HG02678 (cell line): ENCODE data around the gene FRYL.

Experiments used
- ATAC-seq: cut with Tn5 transposase; IDR thresholded peaks from one replicate; pipeline ENCODE4 v1.9.1; 2021; ENCODE audit warnings: mild to moderate bottlenecking, moderate library complexity; ENCODE audit not compliant: unreplicated experiment

The FRYL gene

DNA sequence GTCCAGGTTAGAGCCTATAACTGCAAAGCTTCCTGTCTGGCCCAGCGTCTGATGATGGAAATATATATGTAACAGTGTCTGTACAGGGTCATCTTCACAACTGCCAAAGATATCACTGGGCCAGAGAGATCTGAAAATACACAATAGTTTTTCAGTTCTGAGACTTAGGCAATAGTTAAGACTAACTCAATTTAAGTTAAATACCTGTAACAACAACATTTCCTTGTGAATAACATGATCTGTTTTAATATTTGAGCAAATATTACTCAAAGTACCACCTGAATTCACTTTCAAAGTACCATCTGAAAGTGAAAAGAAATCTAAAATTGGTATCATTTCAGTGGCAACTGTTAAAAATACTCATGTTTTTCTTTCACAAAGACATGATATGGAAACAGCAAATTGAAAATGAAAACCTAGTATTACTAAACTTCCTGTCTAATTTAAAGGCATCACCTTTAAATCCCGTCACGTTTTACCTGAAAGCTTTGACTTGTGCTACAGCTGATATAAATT is 280.5 kb downstream of the FRYL start:
- peak; percentile 79 for ATAC-seq

GRCh38 chr4:48498895-48499294 is 281.2 kb downstream of the FRYL start:
- no peak for ATAC-seq

- ATAC-seq = no peak
Observed at GRCh38 chr4:48495941-48496340, 284.1 kb downstream of the FRYL start.

DNA sequence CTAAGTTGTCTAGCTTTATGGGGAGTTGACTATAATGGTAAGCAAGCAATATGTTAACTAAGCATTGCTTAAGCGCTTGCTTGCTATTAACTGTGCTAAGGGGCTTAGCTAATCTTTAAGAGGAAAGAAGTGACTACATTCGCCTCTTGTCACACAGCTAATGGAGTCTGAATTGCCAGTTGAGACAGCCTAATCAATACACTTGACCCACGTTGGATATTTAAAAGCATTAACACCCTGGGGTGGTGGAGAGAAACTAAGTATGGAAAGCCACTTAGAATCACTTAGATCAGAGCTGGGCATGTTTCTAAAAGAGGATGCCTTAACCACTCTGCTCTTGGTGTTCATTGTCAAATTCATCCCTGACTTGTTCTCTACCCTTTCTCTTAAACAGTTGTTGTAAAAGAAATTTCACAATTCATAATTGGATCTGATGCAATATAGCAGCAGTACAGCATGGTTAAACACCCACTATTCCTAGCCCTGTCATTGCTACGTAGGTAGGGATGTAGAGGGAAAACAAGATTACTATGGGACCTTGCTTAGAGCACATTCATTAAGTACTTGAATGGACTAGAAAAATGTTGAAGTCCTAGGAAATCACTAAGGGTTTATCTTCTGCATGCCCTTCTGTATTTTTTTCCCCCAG is 286.5 kb downstream of the FRYL start:
- no peak for ATAC-seq

- no peak for ATAC-seq
Observed at GRCh38 chr4:48491514-48492176, 288.4 kb downstream of the FRYL start.

DNA sequence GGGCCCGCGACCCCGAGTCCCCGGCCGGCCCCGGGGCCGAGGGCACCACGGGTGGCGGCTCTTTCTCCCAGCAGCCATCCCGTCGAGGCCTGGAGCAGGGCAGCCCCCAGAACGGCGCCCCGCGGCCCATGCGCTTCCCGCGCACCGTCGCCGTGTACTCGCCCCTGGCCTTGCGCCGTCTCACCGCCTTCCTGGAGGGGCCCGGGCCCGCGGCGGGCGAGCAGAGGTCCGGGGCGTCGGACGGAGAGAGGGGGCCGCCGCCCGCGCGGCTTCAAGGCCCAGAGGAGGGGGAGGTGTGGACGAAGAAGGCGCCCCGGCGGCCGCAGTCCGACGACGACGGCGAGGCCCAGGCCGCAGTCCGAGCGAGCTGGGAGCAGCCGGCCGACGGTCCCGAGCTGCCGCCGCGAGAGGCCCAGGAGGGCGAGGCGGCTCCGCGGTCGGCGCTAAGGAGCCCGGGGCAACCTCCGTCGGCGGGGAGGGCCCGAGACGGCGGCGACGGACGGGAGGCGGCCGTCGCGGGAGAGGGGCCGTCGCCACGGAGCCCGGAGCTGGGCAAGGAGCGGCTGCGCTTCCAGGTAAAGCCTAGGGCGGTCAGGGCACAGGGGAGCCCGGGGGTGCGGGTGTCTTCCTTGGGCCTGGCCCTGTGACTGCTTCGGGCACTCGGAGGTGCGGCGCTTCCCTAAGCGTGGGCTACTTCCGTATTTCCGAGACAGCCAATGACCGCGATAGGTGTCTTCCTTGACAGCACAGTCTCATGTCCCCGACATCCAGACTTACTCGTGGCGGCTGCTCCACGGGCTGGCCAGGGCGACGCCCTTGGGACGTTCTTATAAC is 289.2 kb downstream of the FRYL start:
- no peak for ATAC-seq

- no peak for ATAC-seq
Observed at GRCh38 chr4:48490012-48490679, 289.9 kb downstream of the FRYL start, which contains the start of gene ZAR1. TSS of gene ZAR1 (plus strand) at chr4:48490252. CDS start at chr4:48490292, 40 bp downstream.

DNA sequence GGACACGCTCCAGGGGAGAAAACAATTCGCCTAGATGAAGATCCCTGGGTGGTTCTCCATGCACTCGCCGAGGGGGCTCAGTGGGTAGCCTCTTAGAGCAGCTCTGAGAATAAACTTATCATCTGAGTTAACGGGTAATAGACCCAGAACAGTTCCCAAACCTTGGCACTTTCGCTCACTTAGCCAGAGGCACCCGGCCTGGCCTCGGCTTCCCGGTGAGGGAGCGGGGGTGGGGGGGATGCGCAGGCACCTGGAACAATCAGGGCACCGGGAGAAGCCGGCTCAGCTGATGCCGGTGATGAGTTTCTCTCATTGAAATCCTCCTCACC is 290.4 kb downstream of the FRYL start:
- no peak for ATAC-seq

GRCh38 chr4:48484494-48485168 is 295.4 kb downstream of the FRYL start:
- ATAC-seq = no peak

DNA sequence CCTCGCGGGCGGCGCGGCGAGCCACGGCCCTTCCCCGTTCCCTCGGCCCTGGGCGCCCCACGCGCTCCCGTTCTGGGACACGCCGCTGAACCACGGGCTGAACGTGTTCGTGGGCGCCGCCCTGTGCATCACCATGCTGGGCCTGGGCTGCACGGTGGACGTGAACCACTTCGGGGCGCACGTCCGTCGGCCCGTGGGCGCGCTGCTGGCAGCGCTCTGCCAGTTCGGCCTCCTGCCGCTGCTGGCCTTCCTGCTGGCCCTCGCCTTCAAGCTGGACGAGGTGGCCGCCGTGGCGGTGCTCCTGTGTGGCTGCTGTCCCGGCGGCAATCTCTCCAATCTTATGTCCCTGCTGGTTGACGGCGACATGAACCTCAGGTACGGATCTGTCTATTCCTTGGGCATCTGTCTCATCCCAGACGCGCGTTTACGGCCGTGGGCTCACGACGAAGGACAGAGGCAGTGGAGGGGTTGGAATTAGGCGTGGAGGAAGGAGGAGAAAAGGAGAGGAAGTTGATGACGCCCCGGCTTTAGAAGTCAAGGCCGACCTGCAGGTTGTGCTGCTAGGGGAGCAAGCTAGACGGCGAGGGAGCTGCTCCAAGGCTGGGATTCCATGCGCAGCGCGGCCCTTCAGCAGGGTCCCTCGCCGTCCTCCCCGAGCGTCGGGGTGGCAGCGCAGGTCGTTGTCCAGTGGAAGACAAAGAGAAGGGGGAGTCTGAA is 296.1 kb downstream of the FRYL start:
- ATAC-seq = peak; percentile 10

DNA sequence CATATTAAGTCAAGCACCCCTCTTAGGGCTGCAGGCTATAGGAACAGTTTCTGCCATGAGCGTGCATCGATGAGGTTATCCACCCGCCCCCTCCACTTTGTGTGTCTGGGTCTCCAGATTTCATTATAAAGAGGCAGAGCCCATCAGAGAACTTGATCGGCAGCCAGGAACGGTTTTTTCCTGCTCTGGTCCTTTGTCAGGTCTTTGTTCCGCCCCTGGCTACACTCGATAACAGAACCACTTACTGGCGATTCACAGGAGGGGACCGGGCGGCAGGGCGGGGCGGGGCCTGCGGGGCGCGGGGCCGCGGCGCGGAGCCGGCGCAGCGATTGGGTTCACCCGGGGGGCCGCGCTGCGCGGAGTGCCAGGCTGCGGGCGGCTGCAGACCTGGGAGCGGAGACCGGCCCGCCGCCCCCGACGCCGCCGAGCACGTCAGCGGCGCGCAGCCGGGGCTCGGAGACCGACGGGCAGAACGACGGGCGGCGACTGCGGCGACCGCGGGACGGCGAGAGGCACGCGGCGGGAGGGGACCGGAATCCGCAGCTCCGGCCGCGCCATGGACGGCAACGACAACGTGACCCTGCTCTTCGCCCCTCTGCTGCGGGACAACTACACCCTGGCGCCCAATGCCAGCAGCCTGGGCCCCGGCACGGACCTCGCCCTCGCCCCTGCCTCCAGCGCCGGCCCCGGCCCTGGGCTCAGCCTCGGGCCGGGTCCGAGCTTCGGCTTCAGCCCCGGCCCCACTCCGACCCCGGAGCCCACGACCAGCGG is 296.9 kb downstream of the FRYL start, which contains the start of gene SLC10A4:
Gene SLC10A4 (plus strand): TSS at position 338 of the 771 bp plus-strand sequence. CDS start 219 bp downstream, at position 557.
- ATAC-seq = peak; percentile 38

DNA sequence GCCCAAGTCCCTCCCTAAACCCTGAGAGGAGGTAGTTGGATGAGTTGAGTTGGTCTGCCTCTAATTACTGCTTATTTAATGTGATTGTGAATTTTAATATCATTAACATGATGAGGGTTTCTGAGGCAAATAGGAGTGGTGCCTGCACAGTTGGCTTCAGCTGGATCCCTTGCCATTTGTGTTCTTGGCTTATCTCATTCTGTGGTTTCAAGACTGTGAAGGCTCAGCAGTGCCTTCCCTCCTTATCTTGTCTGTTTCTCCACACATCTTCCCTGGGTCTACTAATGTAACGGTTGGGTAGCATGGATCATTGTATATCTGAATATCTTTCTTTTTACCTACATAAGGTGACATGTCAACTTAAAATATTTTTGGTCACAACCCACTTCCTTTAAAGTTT is 298.5 kb downstream of the FRYL start:
- no peak for ATAC-seq

- no peak for ATAC-seq
Observed at GRCh38 chr4:48478273-48478672, 301.8 kb downstream of the FRYL start.

DNA sequence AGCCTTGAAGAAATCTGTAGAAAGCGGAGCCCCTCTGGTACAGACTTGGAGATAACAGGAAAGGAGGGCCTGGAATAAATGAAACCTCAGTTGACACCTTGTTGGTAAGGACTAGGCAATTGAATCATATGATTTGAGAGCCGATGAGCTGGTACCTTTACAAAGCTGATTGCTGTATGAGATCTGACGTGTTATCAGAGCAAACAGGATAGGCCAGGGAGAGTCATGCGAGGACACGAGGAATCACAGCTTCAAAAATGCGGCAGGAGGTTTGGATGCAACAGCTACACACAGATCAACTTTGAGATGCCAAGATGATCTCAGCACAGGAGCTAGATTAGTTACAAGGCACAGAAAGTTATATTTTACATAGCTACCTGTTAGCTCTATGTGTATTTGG is 304.3 kb downstream of the FRYL start:
- ATAC-seq = no peak

- no peak for ATAC-seq
Observed at GRCh38 chr4:48472794-48473193, 307.3 kb downstream of the FRYL start.

DNA sequence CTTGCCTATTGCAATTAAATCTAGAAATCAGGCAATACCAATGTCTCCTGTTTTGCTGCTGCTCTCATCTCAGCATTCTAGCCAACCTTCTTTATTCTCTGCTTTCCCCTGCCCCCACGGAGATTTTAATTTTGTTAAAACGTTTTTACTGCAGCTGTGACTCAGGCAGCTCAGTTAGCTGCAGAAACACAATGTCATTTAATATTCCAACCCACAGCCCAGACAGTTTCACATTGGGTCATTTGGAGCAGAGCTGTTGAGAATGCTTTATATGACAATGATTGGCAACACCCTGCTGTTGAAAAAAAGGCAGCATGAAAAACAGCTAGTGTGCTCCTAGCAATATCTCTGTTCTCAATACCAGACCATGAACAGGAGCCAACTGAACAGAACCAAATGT is 309.5 kb downstream of the FRYL start:
- ATAC-seq = no peak

DNA sequence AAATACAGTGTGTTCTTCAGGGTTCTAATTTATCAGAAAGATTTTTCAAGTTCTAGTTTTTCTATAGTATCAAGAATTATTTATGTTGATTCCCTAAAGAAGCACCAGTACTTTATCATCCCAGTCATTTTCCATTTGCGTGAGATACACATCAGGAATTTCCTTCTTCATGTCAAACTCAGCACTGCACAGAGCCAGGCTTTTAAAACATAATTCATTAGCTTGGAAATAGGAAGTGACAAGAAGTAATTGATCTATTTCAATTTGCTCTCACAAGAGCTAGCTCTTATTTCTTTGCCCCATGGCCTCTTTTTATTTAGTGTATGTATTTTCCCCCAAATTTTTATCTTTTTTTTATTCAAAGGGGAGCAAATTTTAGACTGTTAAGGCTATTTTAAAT is 309.9 kb downstream of the FRYL start:
- no peak for ATAC-seq

DNA sequence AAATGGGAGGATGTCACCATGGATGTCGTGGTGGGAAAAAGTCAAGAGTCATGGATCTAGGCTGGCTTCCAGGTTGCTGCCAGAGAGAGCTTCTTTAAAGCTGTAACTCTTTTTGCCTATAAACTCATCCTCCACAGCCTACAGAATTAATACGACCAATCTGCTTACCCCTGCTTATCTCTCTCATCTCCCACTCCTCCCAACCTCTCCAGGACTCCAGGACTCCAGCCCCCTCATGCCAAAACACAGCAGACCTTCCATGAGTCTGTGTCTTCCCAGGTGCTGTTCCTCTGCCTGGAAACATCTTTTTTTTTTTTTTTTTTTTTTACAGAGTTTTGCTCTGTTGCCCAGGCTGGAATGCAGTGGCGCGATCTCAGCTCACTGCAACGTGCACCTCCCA is 312.2 kb downstream of the FRYL start:
- no peak for ATAC-seq

GRCh38 chr4:48467442-48467841 is 312.6 kb downstream of the FRYL start:
- no peak for ATAC-seq
